Hepatocyte (in vitro differentiated cells): ENCODE results near the gene SPOUT1. TPM values are rescaled to one million over a fixed set of nuclear protein-coding genes. Genes with fewer than 3 reads are reported as not detected.
A peak's percentile ranks its signal among the peaks of the same experiment; 100 is the strongest.
"Not testable (repeated sequence)": the region's sequence is repeated elsewhere in the genome, so short reads cannot be mapped to it uniquely, and the experiment has no call there.

ENCODE experiments used
- DNase-seq: peaks from one replicate; pipeline ENCODE4 v3.0.0-alpha.2; 2016; ENCODE audit warnings: low spot score
- H2AFZ ChIP-seq: fragments of 200-600 bp; sonication (generic); 2 replicates; pipeline ENCODE4 v1.6.0; 2016; ENCODE audit warnings: antibody characterized with exemption, mild to moderate bottlenecking
- H3K27ac ChIP-seq: fragments of 200-600 bp; sonication (generic); 2 replicates; pipeline ENCODE4 v1.5.1; 2016; ENCODE audit warnings: mild to moderate bottlenecking
- H3K27me3 ChIP-seq: fragments of 200-600 bp; sonication (generic); 2 replicates; pipeline ENCODE4 v1.6.1; 2016
- H3K36me3 ChIP-seq: fragments of 200-600 bp; sonication (generic); replicated peaks from 2 replicates; pipeline ENCODE4 v1.5.1; 2016; ENCODE audit warnings: low read depth; ENCODE audit not compliant: insufficient read depth
- H3K4me1 ChIP-seq: fragments of 200-600 bp; sonication (generic); 2 replicates; pipeline ENCODE4 v1.5.1; 2016; ENCODE audit warnings: mild to moderate bottlenecking, moderate library complexity; ENCODE audit not compliant: insufficient read depth
- H3K4me2 ChIP-seq: fragments of 200-600 bp; sonication (generic); 2 replicates; pipeline ENCODE4 v1.6.0; 2016
- H3K4me3 ChIP-seq: fragments of 200-600 bp; sonication (generic); 2 replicates; pipeline ENCODE4 v1.5.1; 2016; ENCODE audit warnings: mild to moderate bottlenecking
- H3K79me2 ChIP-seq: fragments of 200-600 bp; sonication (generic); 2 replicates; pipeline ENCODE4 v1.6.0; 2017; ENCODE audit warnings: mild to moderate bottlenecking
- H3K9me2 ChIP-seq: fragments of 200-600 bp; sonication (generic); replicated peaks from 2 replicates; pipeline ENCODE4 v1.6.0; 2017; ENCODE audit warnings: mild to moderate bottlenecking; ENCODE audit not compliant: insufficient read depth
- H3K9me3 ChIP-seq: fragments of 200-600 bp; sonication (generic); 2 replicates; pipeline ENCODE4 v1.5.1; 2016; ENCODE audit warnings: low read depth, mild to moderate bottlenecking
- H4K20me1 ChIP-seq: fragments of 200-600 bp; sonication (generic); 2 replicates; pipeline ENCODE4 v1.6.0; 2016; ENCODE audit warnings: mild to moderate bottlenecking; ENCODE audit not compliant: insufficient read depth, poor library complexity, severe bottlenecking
- EZH2 ChIP-seq: fragments of 200-600 bp; sonication (generic); IDR thresholded peaks from 2 replicates; pipeline ENCODE4 v1.6.1; 2016; ENCODE audit warnings: antibody characterized with exemption, mild to moderate bottlenecking, borderline replicate concordance
- EZH2phosphoT487 ChIP-seq: fragments of 200-600 bp; sonication (generic); IDR thresholded peaks from one replicate; pipeline ENCODE4 v1.6.1; 2018; ENCODE audit warnings: antibody characterized with exemption, mild to moderate bottlenecking, low read depth, moderate library complexity; ENCODE audit not compliant: unreplicated experiment, severe bottlenecking
- WGBS: methylation state at CpG from one replicate; pipeline ENCODE4 v1.1.6; 2016; ENCODE audit warnings: low lambda C conversion rate; ENCODE audit errors: missing lambda C conversion rate; 5-methylcytosine and 5-hydroxymethylcytosine counted together
- polyA plus RNA-seq: library from polyadenylated mRNA; unstranded; fragments of >200 nt; fragmentation: Nextera tagmentation; extraction: Ambion mirVana; gene quantifications from 2 replicates; pipeline ENCODE4 v1.2.1, GENCODE V29; 2016
- total RNA-seq: library from RNA; depleted of rRNA; stranded (reverse); fragments of >200 nt; gene quantifications from 2 replicates; pipeline ENCODE4 v1.2.3, GENCODE V29; 2014
- TF ChIP-seq, protein P1 (sequence below): fragments of 200-600 bp; sonication (generic); IDR thresholded peaks from 2 replicates; pipeline ENCODE4 v1.5.1; 2016; ENCODE audit warnings: antibody characterized with exemption, mild to moderate bottlenecking; ENCODE audit not compliant: poor library complexity

The SPOUT1 gene
- total and polyA plus RNA-seq, 2 experiments from 2014 or later = 27.3 to 38.5 TPM

DNA sequence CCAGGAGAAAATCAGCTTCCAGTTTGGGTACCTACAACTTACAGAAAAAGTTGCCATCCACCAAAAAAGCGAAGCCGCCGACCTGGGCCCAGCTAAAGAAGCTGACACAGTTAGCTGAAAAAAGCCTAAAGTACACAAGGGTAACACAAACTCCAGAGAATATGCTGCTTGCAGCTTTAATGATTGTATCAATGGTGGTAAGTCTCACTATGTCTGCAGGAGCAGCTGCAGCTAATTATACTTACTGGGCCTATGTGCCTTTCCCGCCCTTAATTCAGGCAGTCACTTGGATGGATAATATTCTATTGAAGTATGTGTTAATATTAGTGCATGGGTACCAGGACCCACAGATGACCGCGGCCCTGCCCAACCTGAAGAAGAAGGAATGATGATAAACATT, 24.9 kb upstream of the SPOUT1 start:
- 89% methylated on average over 6 of the region's 6 CpGs for WGBS
- H4K20me1 ChIP-seq, H3K27me3 ChIP-seq, DNase-seq, H3K9me2 ChIP-seq, H3K9me3 ChIP-seq, H3K27ac ChIP-seq, H3K4me3 ChIP-seq, H3K36me3 ChIP-seq, H3K79me2 ChIP-seq, H3K4me1 ChIP-seq, H2AFZ ChIP-seq, H3K4me2 ChIP-seq: not testable (repeated sequence)

DNA sequence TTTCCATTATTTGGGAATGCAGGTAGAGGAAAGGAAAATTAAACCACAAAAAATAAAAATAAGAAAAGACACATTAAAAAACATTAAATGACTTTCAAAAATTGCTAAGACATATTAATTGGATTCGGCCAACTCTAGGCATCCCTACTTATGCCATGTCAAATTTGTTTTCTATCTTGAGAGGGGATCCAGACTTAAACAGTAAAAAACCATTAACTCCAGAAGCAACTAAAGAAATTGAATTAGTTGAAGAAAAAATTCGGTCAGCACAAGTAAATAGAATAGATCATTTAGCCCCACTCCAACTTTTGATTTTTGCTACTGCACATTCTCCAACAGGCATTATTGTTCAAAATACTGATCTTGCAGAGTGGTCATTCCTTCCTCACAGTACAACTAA, 23.1 kb upstream of the SPOUT1 start:
- DNase-seq, H3K27ac ChIP-seq, H3K4me2 ChIP-seq, H3K79me2 ChIP-seq, H3K4me3 ChIP-seq, H4K20me1 ChIP-seq, H2AFZ ChIP-seq, H3K36me3 ChIP-seq, H3K4me1 ChIP-seq, H3K9me3 ChIP-seq, H3K27me3 ChIP-seq, H3K9me2 ChIP-seq: not testable (repeated sequence)
- WGBS = 84% methylated on average over 2 of the region's 2 CpGs

GRCh38 chr9:128851779-128852600, 22.4 kb upstream of the SPOUT1 start:
- not testable (repeated sequence) for H3K9me3 ChIP-seq, H3K4me1 ChIP-seq, H3K79me2 ChIP-seq, H3K9me2 ChIP-seq, H2AFZ ChIP-seq, H3K4me3 ChIP-seq, H4K20me1 ChIP-seq, H3K4me2 ChIP-seq, H3K27ac ChIP-seq, H3K27me3 ChIP-seq, H3K36me3 ChIP-seq
- WGBS = 83% methylated on average over 10 of the region's 10 CpGs
- TF ChIP-seq, protein P1, sequence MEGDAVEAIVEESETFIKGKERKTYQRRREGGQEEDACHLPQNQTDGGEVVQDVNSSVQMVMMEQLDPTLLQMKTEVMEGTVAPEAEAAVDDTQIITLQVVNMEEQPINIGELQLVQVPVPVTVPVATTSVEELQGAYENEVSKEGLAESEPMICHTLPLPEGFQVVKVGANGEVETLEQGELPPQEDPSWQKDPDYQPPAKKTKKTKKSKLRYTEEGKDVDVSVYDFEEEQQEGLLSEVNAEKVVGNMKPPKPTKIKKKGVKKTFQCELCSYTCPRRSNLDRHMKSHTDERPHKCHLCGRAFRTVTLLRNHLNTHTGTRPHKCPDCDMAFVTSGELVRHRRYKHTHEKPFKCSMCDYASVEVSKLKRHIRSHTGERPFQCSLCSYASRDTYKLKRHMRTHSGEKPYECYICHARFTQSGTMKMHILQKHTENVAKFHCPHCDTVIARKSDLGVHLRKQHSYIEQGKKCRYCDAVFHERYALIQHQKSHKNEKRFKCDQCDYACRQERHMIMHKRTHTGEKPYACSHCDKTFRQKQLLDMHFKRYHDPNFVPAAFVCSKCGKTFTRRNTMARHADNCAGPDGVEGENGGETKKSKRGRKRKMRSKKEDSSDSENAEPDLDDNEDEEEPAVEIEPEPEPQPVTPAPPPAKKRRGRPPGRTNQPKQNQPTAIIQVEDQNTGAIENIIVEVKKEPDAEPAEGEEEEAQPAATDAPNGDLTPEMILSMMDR = peak; percentile 52
- peak; percentile 44 for DNase-seq

- H3K36me3 ChIP-seq, H2AFZ ChIP-seq, H3K9me3 ChIP-seq, H3K27ac ChIP-seq, H3K4me3 ChIP-seq, H3K79me2 ChIP-seq, H3K4me2 ChIP-seq, H4K20me1 ChIP-seq, H3K9me2 ChIP-seq, DNase-seq, H3K4me1 ChIP-seq, H3K27me3 ChIP-seq: not testable (repeated sequence)
- 90% methylated on average over 10 of the region's 10 CpGs for WGBS
Observed at GRCh38 chr9:128851024-128851423, 21.4 kb upstream of the SPOUT1 start.

- Histone ChIP-seq H3K27ac (no peak overlapping the region), H3K27me3 (no peaks in the 10 kb centered on the region), H3K9me3 (no peaks in the 10 kb centered on the region), H2AFZ (no peak overlapping the region), H3K9me2 (no peaks in the 10 kb centered on the region), H3K4me1 (no peaks in the 10 kb centered on the region), H3K4me2 (no peak overlapping the region), H4K20me1 (no peaks in the 10 kb centered on the region), H3K79me2 (no peaks in the 10 kb centered on the region), H3K36me3 (no peaks in the 10 kb centered on the region), H3K4me3 (no peak overlapping the region)
- DNase-seq = no peak
- TF ChIP-seq, protein P1 = no peak
- TF ChIP-seq EZH2phosphoT487 (no peak), EZH2 (no peak)
- WGBS = 100% methylated on average over 1 of the region's 1 CpG
Observed at GRCh38 chr9:128847803-128848202, 18.2 kb upstream of the SPOUT1 start.
